OCI-LY3 (cell line): ENCODE data around the gene IRAK2.

ENCODE experiments used
- H2AFZ ChIP-seq: fragments of 200-600, 300-600 bp; shearing (Covaris generic); 2 replicates; pipeline ENCODE4 v1.6.0; 2014; ENCODE audit warnings: antibody characterized with exemption, low read depth, low read length
- H3K27ac ChIP-seq: fragments of 200-600, 300-600 bp; sonication (generic); 2 replicates; pipeline ENCODE4 v1.5.1; 2014; ENCODE audit warnings: mild to moderate bottlenecking, low read length, moderate library complexity, mixed read lengths
- H3K27me3 ChIP-seq: fragments of 200-600, 300-600 bp; sonication (generic); 2 replicates; pipeline ENCODE4 v1.6.1; 2014; ENCODE audit warnings: low read depth, low read length, mixed read lengths
- H3K36me3 ChIP-seq: fragments of 200-600, 300-600 bp; sonication (generic); replicated peaks from 2 replicates; pipeline ENCODE3; 2014; ENCODE audit warnings: low read depth, low read length, mixed read lengths
- H3K4me1 ChIP-seq: fragments of 300-600, 200-600 bp; sonication (generic); 2 replicates; pipeline ENCODE4 v1.6.1; 2014; ENCODE audit warnings: low read length, mixed read lengths
- H3K4me2 ChIP-seq: fragments of 200-600, 300-600 bp; sonication (generic); 2 replicates; pipeline ENCODE4 v1.6.1; 2014; ENCODE audit warnings: low read length, mixed read lengths
- H3K4me3 ChIP-seq: fragments of 300-600, 200-600 bp; sonication (generic); 2 replicates; pipeline ENCODE4 v1.5.1; 2014; ENCODE audit warnings: antibody characterized with exemption, mild to moderate bottlenecking, low read length, moderate library complexity
- H3K79me2 ChIP-seq: fragments of 300-600, 200-600 bp; shearing (Covaris generic); 2 replicates; pipeline ENCODE4 v1.6.1; 2014; ENCODE audit warnings: mild to moderate bottlenecking, low read length, mixed read lengths
- H3K9ac ChIP-seq: fragments of 300-600, 200-600 bp; shearing (Covaris generic); 2 replicates; pipeline ENCODE4 v1.6.0; 2014; ENCODE audit warnings: mild to moderate bottlenecking, low read length, moderate library complexity
- H3K9me3 ChIP-seq: fragments of 200-600, 300-600 bp; shearing (Covaris generic); 2 replicates; pipeline ENCODE4 v1.6.1; 2014; ENCODE audit warnings: low read length, mixed read lengths; ENCODE audit not compliant: insufficient read depth
- H4K20me1 ChIP-seq: fragments of 200-600, 300-600 bp; sonication (generic); 2 replicates; pipeline ENCODE4 v1.6.1; 2016; ENCODE audit warnings: low read length, mixed read lengths; ENCODE audit not compliant: insufficient read depth
- EZH2phosphoT487 ChIP-seq: fragments of 200-600 bp; shearing (Covaris generic); IDR thresholded peaks from 2 replicates; pipeline ENCODE4 v1.6.1; 2018; ENCODE audit warnings: antibody characterized with exemption, mixed run types, low read depth
- TF ChIP-seq, protein P1 (sequence below): fragments of 200-600, 300-600 bp; sonication (generic); IDR thresholded peaks from 2 replicates; pipeline ENCODE4 v1.5.1; 2014; ENCODE audit warnings: antibody characterized with exemption, low read length, low read depth

Gene IRAK2

DNA sequence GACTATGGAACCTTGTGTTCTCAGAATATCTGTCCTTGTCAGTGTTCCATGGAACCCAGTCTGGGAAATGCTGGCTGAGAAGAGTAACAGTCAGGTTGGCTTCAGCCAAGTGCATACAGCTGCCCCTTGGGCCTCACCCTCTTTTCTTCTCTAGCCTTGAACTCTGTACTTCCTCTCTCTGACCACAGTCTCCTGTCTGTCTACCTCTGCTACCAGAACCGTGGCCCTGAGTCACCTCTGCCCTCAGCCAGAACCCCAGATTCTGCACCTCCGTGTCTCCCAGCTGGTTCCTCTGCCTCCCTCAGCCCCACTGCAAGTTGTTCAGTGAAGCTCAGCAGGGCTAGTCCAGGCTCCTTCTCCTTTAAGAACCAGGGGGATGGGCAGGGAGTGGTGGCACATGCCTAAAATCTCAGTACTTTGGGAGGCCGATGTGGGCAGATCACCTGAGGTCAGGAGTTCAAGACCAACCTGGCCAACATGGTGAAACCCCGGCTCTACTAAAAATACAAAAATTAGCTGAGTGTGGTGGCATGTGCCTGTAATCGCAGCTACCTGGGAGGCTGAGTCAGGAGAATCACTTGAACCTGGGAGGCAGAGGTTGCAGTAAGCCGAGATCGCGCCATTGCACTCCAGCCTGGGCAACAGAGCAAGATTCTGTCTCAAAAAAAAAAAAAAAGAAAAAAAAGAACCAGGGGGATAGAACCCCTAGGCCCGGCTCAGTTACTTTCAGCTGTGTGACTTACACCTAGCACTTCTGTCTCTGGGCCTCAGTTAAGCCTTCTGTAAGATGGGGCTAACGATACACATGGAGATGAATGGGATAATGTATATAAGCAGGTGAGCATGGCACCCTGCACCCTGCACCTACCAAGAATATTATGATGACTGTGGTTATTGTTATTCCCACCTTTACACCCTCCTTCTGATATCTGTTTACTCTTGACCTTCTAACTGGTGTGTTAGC is 59.2 kb downstream of the IRAK2 start:
- H2AFZ ChIP-seq = no peak overlapping the region; the same call in 1 of the 2 replicates
- no peak overlapping the region for H3K4me3 ChIP-seq
- H3K27me3 ChIP-seq = no peaks in the 10 kb centered on the region
- peak overlapping the region; percentile 40 for H3K4me2 ChIP-seq
- H3K27ac ChIP-seq = no peak overlapping the region
- no peaks in the 10 kb centered on the region for H3K9me3 ChIP-seq
- no peaks in the 10 kb centered on the region for H3K36me3 ChIP-seq
- no peaks in the 10 kb centered on the region for H3K79me2 ChIP-seq
- TF ChIP-seq, protein P1, sequence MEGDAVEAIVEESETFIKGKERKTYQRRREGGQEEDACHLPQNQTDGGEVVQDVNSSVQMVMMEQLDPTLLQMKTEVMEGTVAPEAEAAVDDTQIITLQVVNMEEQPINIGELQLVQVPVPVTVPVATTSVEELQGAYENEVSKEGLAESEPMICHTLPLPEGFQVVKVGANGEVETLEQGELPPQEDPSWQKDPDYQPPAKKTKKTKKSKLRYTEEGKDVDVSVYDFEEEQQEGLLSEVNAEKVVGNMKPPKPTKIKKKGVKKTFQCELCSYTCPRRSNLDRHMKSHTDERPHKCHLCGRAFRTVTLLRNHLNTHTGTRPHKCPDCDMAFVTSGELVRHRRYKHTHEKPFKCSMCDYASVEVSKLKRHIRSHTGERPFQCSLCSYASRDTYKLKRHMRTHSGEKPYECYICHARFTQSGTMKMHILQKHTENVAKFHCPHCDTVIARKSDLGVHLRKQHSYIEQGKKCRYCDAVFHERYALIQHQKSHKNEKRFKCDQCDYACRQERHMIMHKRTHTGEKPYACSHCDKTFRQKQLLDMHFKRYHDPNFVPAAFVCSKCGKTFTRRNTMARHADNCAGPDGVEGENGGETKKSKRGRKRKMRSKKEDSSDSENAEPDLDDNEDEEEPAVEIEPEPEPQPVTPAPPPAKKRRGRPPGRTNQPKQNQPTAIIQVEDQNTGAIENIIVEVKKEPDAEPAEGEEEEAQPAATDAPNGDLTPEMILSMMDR = no peak
- peaks cover 43% of the 10 kb centered on the region for H3K4me1 ChIP-seq
- no peak overlapping the region for H3K9ac ChIP-seq
- no peaks in the 10 kb centered on the region for H4K20me1 ChIP-seq

DNA sequence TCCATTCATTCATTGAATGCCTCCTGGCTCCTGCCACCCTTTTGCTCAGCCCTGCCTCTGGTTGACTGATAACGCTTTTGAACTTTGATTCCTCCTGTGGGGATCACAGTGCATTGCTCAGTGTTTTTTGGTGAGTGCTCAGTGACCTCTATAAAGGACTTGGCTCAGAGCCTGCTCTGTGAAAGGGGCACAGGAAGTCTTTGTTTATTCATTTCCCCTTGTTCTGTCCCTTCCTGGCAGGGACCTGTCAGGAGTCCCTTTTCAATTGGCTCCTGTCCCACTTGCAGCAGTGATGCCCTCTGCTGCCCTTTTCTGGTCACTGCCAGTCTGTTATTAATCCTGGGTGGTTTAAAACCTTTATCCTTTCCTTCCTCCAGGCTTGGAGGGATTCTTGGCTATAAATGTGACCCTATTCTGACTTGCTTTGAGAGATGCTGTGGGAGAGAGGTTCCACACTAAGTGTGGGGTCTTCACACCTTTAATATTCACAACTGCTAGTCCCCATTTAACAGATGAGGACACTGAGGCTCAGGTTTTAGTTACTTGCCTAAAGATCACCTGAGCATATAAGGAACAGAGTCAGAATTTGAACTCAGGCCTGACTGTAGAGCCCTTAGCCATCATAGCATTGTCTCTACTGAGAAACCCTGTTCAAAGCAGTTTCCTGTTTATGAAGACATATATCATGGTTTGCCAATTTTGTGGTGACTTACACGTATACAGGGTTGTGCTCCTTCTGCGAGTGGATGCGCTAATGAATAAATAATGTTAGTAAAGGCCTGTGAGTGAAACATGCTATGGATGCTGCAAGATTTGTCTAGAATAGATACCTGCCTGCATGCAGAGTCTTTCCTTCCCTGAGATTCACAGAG is 60.3 kb downstream of the IRAK2 start:
- peak overlapping the region; percentile 3; the same call in 1 of the 2 replicates for H2AFZ ChIP-seq
- no peaks in the 10 kb centered on the region for H3K9me3 ChIP-seq
- H3K9ac ChIP-seq = no peak overlapping the region
- H3K4me2 ChIP-seq = peak overlapping the region; percentile 45
- H3K4me1 ChIP-seq = peaks cover 41% of the 10 kb centered on the region
- H3K4me3 ChIP-seq = no peak overlapping the region
- no peaks in the 10 kb centered on the region for H3K79me2 ChIP-seq
- no peak for TF ChIP-seq EZH2phosphoT487
- TF ChIP-seq, protein P1 = peak; percentile 93
- H3K36me3 ChIP-seq = no peaks in the 10 kb centered on the region
- no peak overlapping the region for H3K27ac ChIP-seq
- no peaks in the 10 kb centered on the region for H4K20me1 ChIP-seq
- no peaks in the 10 kb centered on the region for H3K27me3 ChIP-seq

DNA sequence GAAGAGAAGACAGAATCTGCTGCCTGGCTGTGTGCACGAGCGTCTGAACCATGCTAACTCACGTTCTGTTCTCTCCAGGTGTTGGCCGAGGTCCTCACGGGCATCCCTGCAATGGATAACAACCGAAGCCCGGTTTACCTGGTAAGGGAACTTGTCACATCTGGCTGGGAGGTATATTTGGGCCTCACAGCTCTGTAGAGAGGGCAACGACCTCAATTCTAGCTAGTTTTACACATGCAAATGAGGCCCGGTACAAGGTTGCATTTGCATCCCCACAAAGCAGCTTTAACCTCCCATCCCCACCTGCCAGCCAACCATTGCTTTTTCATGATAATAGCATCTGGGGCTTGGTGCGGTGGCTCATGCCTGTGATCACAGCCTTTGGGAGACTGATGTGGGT is 61.6 kb downstream of the IRAK2 start:
- Histone ChIP-seq H3K79me2 (no peaks in the 10 kb centered on the region), H3K27me3 (no peaks in the 10 kb centered on the region), H3K36me3 (no peaks in the 10 kb centered on the region), H3K4me3 (peak overlapping the region; percentile 14; the same call in 1 of the 2 replicates), H3K9me3 (no peaks in the 10 kb centered on the region), H4K20me1 (no peaks in the 10 kb centered on the region), H3K9ac (no peak overlapping the region), H2AFZ (peak overlapping the region; percentile 69; the same call in 1 of the 2 replicates), H3K4me1 (peaks cover 31% of the 10 kb centered on the region), H3K27ac (no peak overlapping the region), H3K4me2 (peak overlapping the region; percentile 34; the same call in 1 of the 2 replicates)
- TF ChIP-seq, protein P1 = no peak
- no peak for TF ChIP-seq EZH2phosphoT487
